Measurements from ENCODE around the gene P4HA1. TPM values are rescaled to one million over a fixed set of nuclear protein-coding genes. Genes with fewer than 3 reads are reported as not detected.
"Not testable (repeated sequence)": the region's sequence is repeated elsewhere in the genome, so short reads cannot be mapped to it uniquely, and the experiment has no call there.

P4HA1 gene
- total and polyA plus RNA-seq, 2 donors (not counting 3 experiments of a cell fraction or from before 2014, with no cell fraction given) = 14.3 to 29.1 TPM

- intact Hi-C loops (cut with micrococcal nuclease); H3K79me2 ChIP-seq (ENCODE audit: control insufficient read depth, insufficient read depth, low read length); dilution Hi-C loops (cut with MboI; ENCODE audit: extremely low pct_ligation_motif_present, low sequenced_read_pairs): not testable (repeated sequence)
Measured at GRCh38 chr10:73021538-73022164, 75.0 kb downstream of the P4HA1 start.

GRCh38 chr10:73021050-73021449, 75.6 kb downstream of the P4HA1 start:
- POLR2A ChIA-PET = no interaction called here
- Histone ChIP-seq H3K9me1 (replicated peaks; ENCODE audit: control insufficient read depth, extremely low read depth, insufficient read depth, low read length) (no peaks in the 10 kb centered on the region), H3K9ac (replicated peaks; ENCODE audit: extremely low read depth, insufficient read depth, low read length) (no peak overlapping the region), H3K4me2 (ENCODE audit: insufficient read depth, low read length) (no peak overlapping the region), H3K4me1 (ENCODE audit: control insufficient read depth, extremely low read depth, insufficient read depth, low read length) (no peaks in the 10 kb centered on the region), H4K20me1 (replicated peaks; ENCODE audit: control insufficient read depth, extremely low read depth, insufficient read depth, low read length) (no peaks in the 10 kb centered on the region), H3K27me3 (ENCODE audit: control insufficient read depth in 2 of 2, insufficient read depth in 2 of 2, low read length in 2 of 2) (no peaks in the 10 kb centered on the region), H3K27ac (ENCODE audit: insufficient read depth, low read depth, low read length) (no peak overlapping the region), H3K9me3 (replicated peaks; ENCODE audit: control insufficient read depth, insufficient read depth, low read length) (no peaks in the 10 kb centered on the region), H2AFZ (ENCODE audit: low read depth, low read length) (no peak overlapping the region), H3K36me3 (ENCODE audit: control insufficient read depth in 2 of 2, extremely low read depth in 1 of 2, insufficient read depth in 2 of 2, low read length in 2 of 2) (no peaks in the 10 kb centered on the region), H3K4me3 (replicated peaks in 1 of 3; ENCODE audit: insufficient read depth in 1 of 3, low read depth in 1 of 3, low read length in 3 of 3) (no peak overlapping the region), H3K79me2 (ENCODE audit: control insufficient read depth, insufficient read depth, low read length) (no peaks in the 10 kb centered on the region)
- CTCF ChIA-PET = no interaction called here
- TF ChIP-seq FOS (IDR thresholded peaks at IDR 0.05; ENCODE audit: borderline replicate concordance, insufficient read depth, low read length) = no peak
- TF ChIP-seq MAX (IDR thresholded peaks at IDR 0.05; ENCODE audit: insufficient read depth, insufficient read length) = no peak
- no peak for TF ChIP-seq CTCF (IDR thresholded peaks at IDR 0.05; ENCODE audit: extremely low read depth in 1 of 2, insufficient read depth in 1 of 2, low read depth in 1 of 2, low read length in 2 of 2)
- no peak for TF ChIP-seq MYC (IDR thresholded peaks at IDR 0.05; ENCODE audit: low read depth, low read length)
- no peak for TF ChIP-seq JUN (IDR thresholded peaks at IDR 0.05; ENCODE audit: borderline replicate concordance, insufficient read depth, insufficient read length, low read depth)
- TF ChIP-seq POLR2AphosphoS5 (IDR thresholded peaks at IDR 0.05; ENCODE audit: insufficient read depth, low read depth, low read length) = no peak
- no peak for TF ChIP-seq EZH2 (IDR thresholded peaks at IDR 0.05; ENCODE audit: borderline replicate concordance, low read depth, low read length, severe bottlenecking)
- no peak for TF ChIP-seq POLR2A (IDR thresholded peaks at IDR 0.05; ENCODE audit: low read depth, low read length)
- TF ChIP-seq GATA2 (IDR thresholded peaks at IDR 0.05; ENCODE audit: insufficient read depth, insufficient read length, low read depth, low read length) = no peak
- dilution Hi-C loops (cut with MboI; ENCODE audit: extremely low pct_ligation_motif_present, low sequenced_read_pairs) = no loop called here
- FAIRE-seq (no peak), DNase-seq (ENCODE audit: low read depth, low spot score) (no peak)
- intact Hi-C loops (cut with micrococcal nuclease) = no loop called here
- BruUV-seq (replicated peaks) = no TSS peak

More at GRCh38 chr10:73021538-73022164, 75.0 kb downstream of the P4HA1 start:
- DNase-seq (ENCODE audit: low read depth, low spot score); CTCF ChIA-PET; H4K20me1 ChIP-seq (replicated peaks; ENCODE audit: control insufficient read depth, extremely low read depth, insufficient read depth, low read length); H3K4me3 ChIP-seq (replicated peaks in 1 of 3; ENCODE audit: insufficient read depth in 1 of 3, low read depth in 1 of 3, low read length in 3 of 3); H3K27me3 ChIP-seq (ENCODE audit: control insufficient read depth in 2 of 2, insufficient read depth in 2 of 2, low read length in 2 of 2); POLR2A ChIA-PET; H3K36me3 ChIP-seq (ENCODE audit: control insufficient read depth in 2 of 2, extremely low read depth in 1 of 2, insufficient read depth in 2 of 2, low read length in 2 of 2); FAIRE-seq; H2AFZ ChIP-seq (ENCODE audit: low read depth, low read length); H3K9ac ChIP-seq (replicated peaks; ENCODE audit: extremely low read depth, insufficient read depth, low read length); H3K27ac ChIP-seq (ENCODE audit: insufficient read depth, low read depth, low read length); H3K9me1 ChIP-seq (replicated peaks; ENCODE audit: control insufficient read depth, extremely low read depth, insufficient read depth, low read length); H3K4me1 ChIP-seq (ENCODE audit: control insufficient read depth, extremely low read depth, insufficient read depth, low read length); BruUV-seq (replicated peaks); H3K4me2 ChIP-seq (ENCODE audit: insufficient read depth, low read length); H3K9me3 ChIP-seq (replicated peaks; ENCODE audit: control insufficient read depth, insufficient read depth, low read length): not testable (repeated sequence)

Measured in endothelial cell of umbilical vein (primary cell).